Erythroblast (primary cell): Measurements from ENCODE around the gene TLR4.

ENCODE experiments used
- GATA1 ChIP-seq: IDR thresholded peaks from 2 replicates; pipeline ENCODE4 v1.6.1; 2011; ENCODE audit warnings: low read depth, mild to moderate bottlenecking, control low read depth, low read length, moderate library complexity
- POLR2A ChIP-seq: IDR thresholded peaks from 2 replicates; pipeline ENCODE4 v1.6.1; 2011; ENCODE audit warnings: mild to moderate bottlenecking, low read length

DNA sequence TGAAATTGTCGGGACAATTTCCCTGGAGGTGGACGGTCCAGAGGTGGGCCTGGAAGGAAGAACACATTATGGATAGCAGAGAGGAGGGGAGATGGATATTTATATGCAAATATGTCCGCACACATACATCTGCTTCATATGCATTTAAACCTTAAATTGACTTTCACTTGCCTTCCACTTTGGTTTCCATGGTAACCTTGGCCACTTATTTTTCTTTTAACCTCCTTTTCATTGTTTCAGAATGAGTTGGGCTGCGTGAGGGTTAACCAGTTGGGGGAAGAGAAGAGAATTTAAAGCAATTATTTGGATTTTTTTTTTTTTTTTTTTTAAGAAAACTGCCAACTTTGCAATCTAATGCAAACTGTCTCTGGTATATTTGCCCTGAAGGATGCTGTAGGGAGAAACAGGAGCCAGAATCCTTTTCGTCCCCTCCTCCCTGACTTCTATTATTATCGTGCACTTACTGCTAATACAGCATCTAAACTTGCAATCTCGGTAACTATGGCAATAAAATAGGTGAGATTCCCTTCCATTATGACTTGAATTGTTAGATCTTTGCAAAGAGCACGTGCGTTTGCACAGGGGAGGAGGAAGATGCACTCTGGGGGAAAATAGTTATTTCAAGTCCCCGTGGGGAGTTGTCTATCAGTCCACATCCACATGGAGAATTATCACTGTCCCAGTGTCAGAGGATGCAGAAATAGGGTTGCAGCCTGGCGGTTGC, 35.6 kb downstream of the TLR4 start:
- TF ChIP-seq POLR2A (no peak), GATA1 (no peak)
